ENCODE results near the gene METAP1. TPM values are rescaled to one million over a fixed set of nuclear protein-coding genes. Genes with fewer than 3 reads are reported as not detected.
A peak's percentile ranks its signal among the peaks of the same experiment; 100 is the strongest.

Gene METAP1
- total and polyA plus RNA-seq, 2 donors (not counting 1 experiment from before 2014, with no cell fraction given) = 38.5 to 76.4 TPM

DNA sequence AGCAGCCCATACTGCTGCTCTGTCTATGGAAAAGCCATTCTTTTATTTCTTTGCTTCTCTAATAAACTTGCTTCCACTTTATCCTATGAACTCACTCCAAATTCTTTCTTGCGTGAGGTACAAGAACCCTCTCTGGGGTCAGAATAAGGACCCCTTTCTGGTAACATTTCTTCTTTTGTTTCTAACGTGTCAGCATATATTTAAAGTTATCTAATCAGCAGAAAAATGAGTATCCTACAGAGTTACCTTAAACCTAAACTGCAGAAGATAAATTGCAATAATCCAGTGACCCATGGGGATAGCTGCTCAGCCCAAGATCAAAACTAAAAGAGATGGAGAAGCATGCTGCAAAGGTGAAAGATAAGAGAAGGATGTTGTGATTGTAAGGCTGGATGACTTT lies 89.1 kb downstream of the METAP1 start:
- Histone ChIP-seq H3K4me1 (ENCODE audit: control insufficient read depth, extremely low read depth, insufficient read depth, low read length) (no peaks in the 10 kb centered on the region), H2AFZ (ENCODE audit: low read length) (no peak overlapping the region), H3K4me2 (ENCODE audit: extremely low read depth, insufficient read depth, low read length) (no peak overlapping the region), H3K36me3 (ENCODE audit: control insufficient read depth, insufficient read depth, low read length) (peaks cover 8% of the 10 kb centered on the region), H3K27ac (ENCODE audit: insufficient read depth, low read length) (no peak overlapping the region), H3K4me3 (replicated peaks in 1 of 4; ENCODE audit: control extremely low read depth in 1 of 4, insufficient read depth in 1 of 4, low read depth in 3 of 4, low read length in 4 of 4) (peak overlapping the region in 1 of 4 experiments; percentile 2), H3K79me2 (ENCODE audit: control insufficient read depth, insufficient read depth, low read length) (peaks cover 66% of the 10 kb centered on the region), H3K27me3 (ENCODE audit: control insufficient read depth, insufficient read depth, low read length) (no peaks in the 10 kb centered on the region), H3K9me3 (ENCODE audit: control insufficient read depth, insufficient read depth, low read depth, low read length) (no peaks in the 10 kb centered on the region), H3K9ac (ENCODE audit: insufficient read depth, low read length) (no peak overlapping the region), H4K20me1 (ENCODE audit: control insufficient read depth, extremely low read depth, insufficient read depth, low read length) (no peaks in the 10 kb centered on the region)
- no peak for DNase-seq (ENCODE audit: low read depth in 2 of 2)
- TF ChIP-seq CTCF (conservative IDR thresholded peaks at IDR 0.05 in 1 of 2, IDR thresholded peaks at IDR 0.05 in 1 of 2; ENCODE audit: low read depth in 1 of 2, low read length in 2 of 2) (no peak), EZH2 (IDR thresholded peaks at IDR 0.05; ENCODE audit: low read length, missing control alignments) (no peak)

GRCh38 chr4:99088023-99088449 lies 92.5 kb downstream of the METAP1 start:
- peak overlapping the region; percentile 82 to 100 (median 92) for H3K4me3 ChIP-seq (replicated peaks in 1 of 4; ENCODE audit: control extremely low read depth in 1 of 4, insufficient read depth in 1 of 4, low read depth in 3 of 4, low read length in 4 of 4)
- no peaks in the 10 kb centered on the region for H3K9me3 ChIP-seq (ENCODE audit: control insufficient read depth, insufficient read depth, low read depth, low read length)
- peaks cover 2% of the 10 kb centered on the region for H3K4me1 ChIP-seq (ENCODE audit: control insufficient read depth, extremely low read depth, insufficient read depth, low read length)
- no peaks in the 10 kb centered on the region for H4K20me1 ChIP-seq (ENCODE audit: control insufficient read depth, extremely low read depth, insufficient read depth, low read length)
- peaks cover 63% of the 10 kb centered on the region for H3K79me2 ChIP-seq (ENCODE audit: control insufficient read depth, insufficient read depth, low read length)
- H3K9ac ChIP-seq (ENCODE audit: insufficient read depth, low read length) = peak overlapping the region; percentile 94
- TF ChIP-seq CTCF (conservative IDR thresholded peaks at IDR 0.05 in 1 of 2, IDR thresholded peaks at IDR 0.05 in 1 of 2; ENCODE audit: low read depth in 1 of 2, low read length in 2 of 2) (no peak), EZH2 (IDR thresholded peaks at IDR 0.05; ENCODE audit: low read length, missing control alignments) (no peak)
- DNase-seq (ENCODE audit: low read depth in 2 of 2) = peak; percentile 70 to 94
- no peak overlapping the region for H2AFZ ChIP-seq (ENCODE audit: low read length)
- peaks cover 8% of the 10 kb centered on the region for H3K36me3 ChIP-seq (ENCODE audit: control insufficient read depth, insufficient read depth, low read length)
- H3K27ac ChIP-seq (ENCODE audit: insufficient read depth, low read length) = peak overlapping the region; percentile 94
- peak overlapping the region; percentile 88 for H3K4me2 ChIP-seq (ENCODE audit: extremely low read depth, insufficient read depth, low read length)
- H3K27me3 ChIP-seq (ENCODE audit: control insufficient read depth, insufficient read depth, low read length) = no peaks in the 10 kb centered on the region

DNA sequence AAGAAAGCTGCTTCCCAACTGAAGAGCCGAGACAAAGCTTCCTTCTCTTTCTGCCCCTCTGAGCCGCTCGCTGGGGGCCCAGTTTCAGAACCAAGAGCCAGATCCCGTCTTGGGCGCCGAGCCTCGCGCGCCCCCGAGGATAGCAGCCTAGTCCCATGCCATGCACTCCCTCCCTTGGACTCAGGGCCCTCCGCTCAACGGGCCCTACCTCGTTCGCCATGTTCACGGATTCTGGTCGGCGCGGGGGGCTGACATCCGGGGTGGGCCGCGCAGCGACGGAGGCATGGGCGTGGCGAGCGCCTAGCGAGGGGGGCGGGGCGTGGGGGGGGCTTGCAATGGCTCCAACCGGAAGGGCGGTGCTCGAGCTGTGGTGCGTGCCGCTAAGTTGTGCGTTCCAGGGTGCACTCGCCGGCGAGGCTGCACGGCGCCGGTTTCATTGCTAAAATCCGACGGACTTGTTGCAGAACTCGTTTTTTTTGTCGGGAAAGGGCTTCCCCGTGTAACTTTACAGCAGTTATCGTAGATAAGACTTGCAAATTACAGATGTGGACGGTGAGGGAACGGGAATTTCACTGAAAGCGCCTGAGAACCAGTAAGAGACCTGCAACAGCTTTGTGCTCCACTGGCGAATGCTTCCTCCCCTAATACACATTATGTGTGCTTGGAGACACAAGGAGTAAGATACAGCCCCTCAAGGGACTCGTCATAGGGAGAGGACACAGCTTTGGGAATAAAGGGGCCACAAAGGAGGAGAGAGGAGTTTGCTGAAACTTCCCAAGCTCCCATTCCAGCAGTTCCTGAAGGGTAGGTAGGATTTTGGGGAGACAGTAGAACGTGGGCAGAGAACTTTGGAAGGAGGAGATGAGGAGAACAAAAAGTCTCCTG lies 93.2 kb downstream of the METAP1 start, which contains the start of gene ADH5:
Gene ADH5, minus strand, starts transcription at position 308 of the 885 bp plus-strand sequence. Its CDS starts 88 bp downstream, at position 220.
- TF ChIP-seq EZH2 (IDR thresholded peaks at IDR 0.05; ENCODE audit: low read length, missing control alignments) (no peak), CTCF (conservative IDR thresholded peaks at IDR 0.05 in 1 of 2, IDR thresholded peaks at IDR 0.05 in 1 of 2; ENCODE audit: low read depth in 1 of 2, low read length in 2 of 2) (no peak)
- Histone ChIP-seq H3K79me2 (ENCODE audit: control insufficient read depth, insufficient read depth, low read length) (peaks cover 60% of the 10 kb centered on the region), H3K9me3 (ENCODE audit: control insufficient read depth, insufficient read depth, low read depth, low read length) (no peaks in the 10 kb centered on the region)

More for the DNA sequence above, 93.2 kb downstream of the METAP1 start, which contains the start of gene ADH5:
- Histone ChIP-seq H2AFZ (ENCODE audit: low read length) (peak within 1 kb of the TSS; percentile 66), H3K9ac (ENCODE audit: insufficient read depth, low read length) (peak within 1 kb of the TSS; percentile 94), H4K20me1 (ENCODE audit: control insufficient read depth, extremely low read depth, insufficient read depth, low read length) (no peaks in the 10 kb centered on the region), H3K36me3 (ENCODE audit: control insufficient read depth, insufficient read depth, low read length) (peaks cover 5% of the 10 kb centered on the region), H3K4me1 (ENCODE audit: control insufficient read depth, extremely low read depth, insufficient read depth, low read length) (peaks cover 2% of the 10 kb centered on the region), H3K27me3 (ENCODE audit: control insufficient read depth, insufficient read depth, low read length) (no peaks in the 10 kb centered on the region), H3K27ac (ENCODE audit: insufficient read depth, low read length) (peak within 1 kb of the TSS; percentile 94), H3K4me3 (replicated peaks in 1 of 4; ENCODE audit: control extremely low read depth in 1 of 4, insufficient read depth in 1 of 4, low read depth in 3 of 4, low read length in 4 of 4) (peak within 1 kb of the TSS; percentile 82 to 100 (median 96)), H3K4me2 (ENCODE audit: extremely low read depth, insufficient read depth, low read length) (peak within 1 kb of the TSS; percentile 95)
- peak; percentile 85 to 89 for DNase-seq (ENCODE audit: low read depth in 2 of 2)
